ENCODE data around the gene PNPLA8.

Gene PNPLA8

DNA sequence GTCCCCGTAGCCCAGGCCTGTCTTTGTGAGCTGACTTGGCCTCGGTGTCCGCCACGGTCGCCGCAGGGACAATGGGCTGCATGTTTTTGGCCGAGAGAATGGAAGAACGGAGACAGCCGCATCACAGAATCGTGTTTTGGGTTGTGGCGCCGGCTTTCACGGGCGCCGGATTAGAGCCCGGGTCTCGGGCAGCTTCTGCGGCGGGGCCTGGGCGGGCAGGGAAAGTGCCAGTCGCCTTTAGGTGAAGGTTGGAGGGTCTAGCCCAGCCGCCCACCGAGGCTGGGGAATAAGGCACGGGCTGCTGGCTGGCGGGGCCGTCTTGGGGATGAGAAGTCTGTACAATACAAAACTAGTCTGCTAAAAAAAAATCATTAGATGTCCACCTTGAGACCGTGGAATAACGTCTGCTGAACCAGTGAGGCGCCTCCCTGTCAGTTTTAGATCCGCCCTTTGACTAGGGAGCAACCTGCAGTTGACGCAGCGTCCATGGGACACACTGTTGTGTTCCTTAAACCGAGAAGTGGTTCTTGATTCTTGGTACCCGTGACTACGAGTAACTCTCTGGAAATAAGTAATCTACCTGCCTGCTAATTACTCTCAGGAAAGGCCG lies 44.3 kb upstream of the PNPLA8 start (continued):
- TF ChIP-seq, protein P1, sequence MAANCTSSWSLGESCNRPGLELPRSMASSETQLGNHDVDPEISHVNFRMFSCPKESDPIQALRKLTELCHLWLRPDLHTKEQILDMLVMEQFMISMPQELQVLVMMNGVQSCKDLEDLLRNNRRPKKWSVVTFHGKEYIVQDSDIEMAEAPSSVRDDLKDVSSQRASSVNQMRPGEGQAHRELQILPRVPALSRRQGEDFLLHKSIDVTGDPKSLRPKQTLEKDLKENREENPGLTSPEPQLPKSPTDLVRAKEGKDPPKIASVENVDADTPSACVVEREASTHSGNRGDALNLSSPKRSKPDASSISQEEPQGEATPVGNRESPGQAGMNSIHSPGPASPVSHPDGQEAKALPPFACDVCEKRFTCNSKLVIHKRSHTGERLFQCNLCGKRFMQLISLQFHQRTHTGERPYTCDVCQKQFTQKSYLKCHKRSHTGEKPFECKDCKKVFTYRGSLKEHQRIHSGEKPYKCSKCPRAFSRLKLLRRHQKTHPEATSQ (tag by site-specific recombination; IDR thresholded peaks at IDR 0.05), result 0 out of 2 replicates have a peak, but pooled peaks have one; percentile 90
- TF ChIP-seq, protein P2, sequence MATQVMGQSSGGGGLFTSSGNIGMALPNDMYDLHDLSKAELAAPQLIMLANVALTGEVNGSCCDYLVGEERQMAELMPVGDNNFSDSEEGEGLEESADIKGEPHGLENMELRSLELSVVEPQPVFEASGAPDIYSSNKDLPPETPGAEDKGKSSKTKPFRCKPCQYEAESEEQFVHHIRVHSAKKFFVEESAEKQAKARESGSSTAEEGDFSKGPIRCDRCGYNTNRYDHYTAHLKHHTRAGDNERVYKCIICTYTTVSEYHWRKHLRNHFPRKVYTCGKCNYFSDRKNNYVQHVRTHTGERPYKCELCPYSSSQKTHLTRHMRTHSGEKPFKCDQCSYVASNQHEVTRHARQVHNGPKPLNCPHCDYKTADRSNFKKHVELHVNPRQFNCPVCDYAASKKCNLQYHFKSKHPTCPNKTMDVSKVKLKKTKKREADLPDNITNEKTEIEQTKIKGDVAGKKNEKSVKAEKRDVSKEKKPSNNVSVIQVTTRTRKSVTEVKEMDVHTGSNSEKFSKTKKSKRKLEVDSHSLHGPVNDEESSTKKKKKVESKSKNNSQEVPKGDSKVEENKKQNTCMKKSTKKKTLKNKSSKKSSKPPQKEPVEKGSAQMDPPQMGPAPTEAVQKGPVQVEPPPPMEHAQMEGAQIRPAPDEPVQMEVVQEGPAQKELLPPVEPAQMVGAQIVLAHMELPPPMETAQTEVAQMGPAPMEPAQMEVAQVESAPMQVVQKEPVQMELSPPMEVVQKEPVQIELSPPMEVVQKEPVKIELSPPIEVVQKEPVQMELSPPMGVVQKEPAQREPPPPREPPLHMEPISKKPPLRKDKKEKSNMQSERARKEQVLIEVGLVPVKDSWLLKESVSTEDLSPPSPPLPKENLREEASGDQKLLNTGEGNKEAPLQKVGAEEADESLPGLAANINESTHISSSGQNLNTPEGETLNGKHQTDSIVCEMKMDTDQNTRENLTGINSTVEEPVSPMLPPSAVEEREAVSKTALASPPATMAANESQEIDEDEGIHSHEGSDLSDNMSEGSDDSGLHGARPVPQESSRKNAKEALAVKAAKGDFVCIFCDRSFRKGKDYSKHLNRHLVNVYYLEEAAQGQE (tag by site-specific recombination; IDR thresholded peaks at IDR 0.05), result 0 out of 2 replicates have a peak, but pooled peaks have one; percentile 57
- TF ChIP-seq ZNF169 (tag by site-specific recombination; IDR thresholded peaks at IDR 0.05), result no peak
- peak; percentile 24; the same call in 1 of the 2 replicates for TF ChIP-seq ZNF561 (tag by site-specific recombination; IDR thresholded peaks at IDR 0.05; ENCODE audit: borderline replicate concordance)
- 0 out of 2 replicates have a peak, but pooled peaks have one; percentile 13 for TF ChIP-seq ZEB2 (tag by site-specific recombination; IDR thresholded peaks at IDR 0.05)
- TF ChIP-seq MZF1 (tag by site-specific recombination; IDR thresholded peaks at IDR 0.05; ENCODE audit: borderline replicate concordance), result 0 out of 2 replicates have a peak, but pooled peaks have one; percentile 23
- 0 out of 2 replicates have a peak, but pooled peaks have one; percentile 43 for TF ChIP-seq PRDM1 (tag by site-specific recombination; IDR thresholded peaks at IDR 0.05)

DNA sequence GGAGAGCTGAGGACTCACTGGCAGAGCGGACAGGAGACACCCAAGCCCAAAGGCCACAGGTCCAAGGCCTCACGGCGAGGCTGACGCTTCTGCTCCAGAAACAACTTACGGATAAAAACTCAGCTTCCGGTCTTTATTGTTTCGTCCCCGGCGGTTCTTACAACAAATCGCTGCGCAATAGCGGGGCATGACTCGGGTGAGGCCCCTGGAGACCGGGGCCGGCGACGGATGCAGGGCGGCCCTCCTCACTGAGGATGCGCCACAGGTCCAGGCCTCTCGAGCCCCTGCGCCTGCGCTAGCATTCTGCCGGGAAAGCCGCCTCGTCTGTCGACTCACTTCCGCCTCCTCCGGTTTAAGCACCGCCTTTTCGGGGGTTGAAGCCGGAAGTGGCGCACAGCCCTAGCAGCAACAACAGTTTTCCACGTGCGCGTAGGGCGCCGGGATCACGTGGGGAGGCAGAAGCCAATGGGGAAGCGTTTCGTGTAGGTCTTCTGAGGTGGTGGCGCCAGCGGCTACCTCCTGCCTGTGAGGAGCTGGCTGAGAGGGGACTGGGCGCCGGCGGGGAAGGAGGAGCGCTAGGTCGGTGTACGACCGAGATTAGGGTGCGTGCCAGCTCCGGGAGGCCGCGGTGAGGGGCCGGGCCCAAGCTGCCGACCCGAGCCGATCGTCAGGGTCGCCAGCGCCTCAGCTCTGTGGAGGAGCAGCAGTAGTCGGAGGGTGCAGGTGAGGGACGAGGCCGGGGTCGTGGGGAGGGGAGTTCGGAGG lies 43.6 kb upstream of the PNPLA8 start, which contains the start of the genes DNAJB9 and THAP5:
TSS of gene DNAJB9 (plus strand) at position 494 of the 765 bp plus-strand sequence. CDS start 1,853 bp downstream, outside the sequence.
TSS of gene THAP5 (minus strand) at position 326 of the 765 bp plus-strand sequence. CDS start at position 189, 137 bp downstream.
- H3K4me3 ChIP-seq (ENCODE audit: low read depth, low read length), result peak within 1 kb of the TSS; percentile 87
- peaks cover 4 to 23% of the 10 kb centered on the region in 2 experiments; a peak in 2 of 3 replicates for H3K36me3 ChIP-seq (ENCODE audit: control insufficient read depth in 2 of 2, insufficient read depth in 1 of 2, low read length in 2 of 2)
- H3K9me3 ChIP-seq (ENCODE audit: control insufficient read depth, insufficient read depth, low read depth, low read length), result no peaks in the 10 kb centered on the region
- ChIA-PET CTCF (interaction anchor here (0.6 to 1.0 kb wide), 2 partner anchors 43 to 69 kb away, joined by 4 to 5 read pairs; no protein-coding TSS in a partner anchor), POLR2A (interaction anchor here (1.0 to 2.0 kb wide), 9 partner anchors 8 to 211 kb away, joined by 3 to 42 read pairs (median 4); partner anchors contain the start of gene PNPLA8)
- H3K4me1 ChIP-seq (ENCODE audit: control insufficient read depth, insufficient read depth, low read length), result peaks cover 5% of the 10 kb centered on the region; the same call in 1 of the 2 replicates
- peak within 1 kb of the TSS; percentile 80 for H3K27ac ChIP-seq (ENCODE audit: extremely low read depth, low read depth, low read length)
- TF ChIP-seq ZXDB (tag by site-specific recombination; IDR thresholded peaks at IDR 0.05), result peak; percentile 98
- no peak for TF ChIP-seq ZNF416 (tag by site-specific recombination; IDR thresholded peaks at IDR 0.05)
- no peak for TF ChIP-seq ZNF175 (tag by site-specific recombination; IDR thresholded peaks at IDR 0.05)
- TF ChIP-seq ZNF626 (tag by site-specific recombination; IDR thresholded peaks at IDR 0.05), result no peak
- no peak for TF ChIP-seq ZNF132 (tag by site-specific recombination; IDR thresholded peaks at IDR 0.05; ENCODE audit: borderline replicate concordance)
- TF ChIP-seq KLF10 (tag by site-specific recombination; IDR thresholded peaks at IDR 0.05), result no peak
- no peak for TF ChIP-seq ZNF837 (tag by site-specific recombination; IDR thresholded peaks at IDR 0.05)
- peak; percentile 84 for TF ChIP-seq ZNF629 (tag by site-specific recombination; IDR thresholded peaks at IDR 0.05)
- TF ChIP-seq, protein P3, sequence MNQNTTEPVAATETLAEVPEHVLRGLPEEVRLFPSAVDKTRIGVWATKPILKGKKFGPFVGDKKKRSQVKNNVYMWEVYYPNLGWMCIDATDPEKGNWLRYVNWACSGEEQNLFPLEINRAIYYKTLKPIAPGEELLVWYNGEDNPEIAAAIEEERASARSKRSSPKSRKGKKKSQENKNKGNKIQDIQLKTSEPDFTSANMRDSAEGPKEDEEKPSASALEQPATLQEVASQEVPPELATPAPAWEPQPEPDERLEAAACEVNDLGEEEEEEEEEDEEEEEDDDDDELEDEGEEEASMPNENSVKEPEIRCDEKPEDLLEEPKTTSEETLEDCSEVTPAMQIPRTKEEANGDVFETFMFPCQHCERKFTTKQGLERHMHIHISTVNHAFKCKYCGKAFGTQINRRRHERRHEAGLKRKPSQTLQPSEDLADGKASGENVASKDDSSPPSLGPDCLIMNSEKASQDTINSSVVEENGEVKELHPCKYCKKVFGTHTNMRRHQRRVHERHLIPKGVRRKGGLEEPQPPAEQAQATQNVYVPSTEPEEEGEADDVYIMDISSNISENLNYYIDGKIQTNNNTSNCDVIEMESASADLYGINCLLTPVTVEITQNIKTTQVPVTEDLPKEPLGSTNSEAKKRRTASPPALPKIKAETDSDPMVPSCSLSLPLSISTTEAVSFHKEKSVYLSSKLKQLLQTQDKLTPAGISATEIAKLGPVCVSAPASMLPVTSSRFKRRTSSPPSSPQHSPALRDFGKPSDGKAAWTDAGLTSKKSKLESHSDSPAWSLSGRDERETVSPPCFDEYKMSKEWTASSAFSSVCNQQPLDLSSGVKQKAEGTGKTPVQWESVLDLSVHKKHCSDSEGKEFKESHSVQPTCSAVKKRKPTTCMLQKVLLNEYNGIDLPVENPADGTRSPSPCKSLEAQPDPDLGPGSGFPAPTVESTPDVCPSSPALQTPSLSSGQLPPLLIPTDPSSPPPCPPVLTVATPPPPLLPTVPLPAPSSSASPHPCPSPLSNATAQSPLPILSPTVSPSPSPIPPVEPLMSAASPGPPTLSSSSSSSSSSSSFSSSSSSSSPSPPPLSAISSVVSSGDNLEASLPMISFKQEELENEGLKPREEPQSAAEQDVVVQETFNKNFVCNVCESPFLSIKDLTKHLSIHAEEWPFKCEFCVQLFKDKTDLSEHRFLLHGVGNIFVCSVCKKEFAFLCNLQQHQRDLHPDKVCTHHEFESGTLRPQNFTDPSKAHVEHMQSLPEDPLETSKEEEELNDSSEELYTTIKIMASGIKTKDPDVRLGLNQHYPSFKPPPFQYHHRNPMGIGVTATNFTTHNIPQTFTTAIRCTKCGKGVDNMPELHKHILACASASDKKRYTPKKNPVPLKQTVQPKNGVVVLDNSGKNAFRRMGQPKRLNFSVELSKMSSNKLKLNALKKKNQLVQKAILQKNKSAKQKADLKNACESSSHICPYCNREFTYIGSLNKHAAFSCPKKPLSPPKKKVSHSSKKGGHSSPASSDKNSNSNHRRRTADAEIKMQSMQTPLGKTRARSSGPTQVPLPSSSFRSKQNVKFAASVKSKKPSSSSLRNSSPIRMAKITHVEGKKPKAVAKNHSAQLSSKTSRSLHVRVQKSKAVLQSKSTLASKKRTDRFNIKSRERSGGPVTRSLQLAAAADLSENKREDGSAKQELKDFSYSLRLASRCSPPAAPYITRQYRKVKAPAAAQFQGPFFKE (tag by site-specific recombination; IDR thresholded peaks at IDR 0.05; ENCODE audit: borderline replicate concordance), result no peak
- TF ChIP-seq ZNF514 (tag by site-specific recombination; IDR thresholded peaks at IDR 0.05), result no peak
- TF ChIP-seq ZNF544 (tag by site-specific recombination; IDR thresholded peaks at IDR 0.05), result no peak
- TF ChIP-seq ZSCAN30 (tag by site-specific recombination; IDR thresholded peaks at IDR 0.05), result peak; percentile 54; the same call in 1 of the 2 replicates
- no peak for TF ChIP-seq ZNF707 (tag by site-specific recombination; IDR thresholded peaks at IDR 0.05)
- peak; percentile 74 for TF ChIP-seq ZBTB17 (tag by site-specific recombination; IDR thresholded peaks at IDR 0.05)
- TF ChIP-seq ZNF10 (tag by site-specific recombination; IDR thresholded peaks at IDR 0.05), result peak; percentile 98
- no peak for TF ChIP-seq ZNF624 (tag by site-specific recombination; IDR thresholded peaks at IDR 0.05)
- no peak for TF ChIP-seq KLF7 (tag by site-specific recombination; IDR thresholded peaks at IDR 0.05; ENCODE audit: borderline replicate concordance)
- no peak for TF ChIP-seq YY2 (tag by site-specific recombination; IDR thresholded peaks at IDR 0.05)

Data from HEK293 (cell line).